K562 (cell line): Measurements from ENCODE around the gene GNAT2. TPM values are rescaled to one million over a fixed set of nuclear protein-coding genes. Genes with fewer than 3 reads are reported as not detected.

ENCODE experiments used
- PTBP1 ChIP-seq: fragments of 200-400 bp; formaldehyde crosslinking; IDR thresholded peaks from 2 replicates; pipeline ENCODE4 v1.6.1; 2017; ENCODE audit warnings: low read depth, low read length
- ZBTB40 ChIP-seq, 2 experiments: fragments of 450-650 bp in 1 of 2; sonication (generic) in 1 of 2; formaldehyde crosslinking in 1 of 2; IDR thresholded peaks; 2 replicates each; pipeline versions ENCODE4 v1.7.1 to v1.9.0; 2016 to 2022; ENCODE audit warnings: inconsistent platforms in 1 of 2, mild to moderate bottlenecking in 1 of 2, missing genetic modification reagents in 1 of 2
- ZNF318 ChIP-seq, 2 experiments: fragments of 450-650 bp; IDR thresholded peaks; 2 replicates each; pipeline ENCODE4 v1.6.1; 2016; ENCODE audit warnings: mild to moderate bottlenecking in 2 of 2, borderline replicate concordance in 1 of 2, low read depth in 1 of 2, moderate library complexity in 1 of 2
- ZNF324 ChIP-seq: fragments of 250-450 bp; sonication (Bioruptor Pico); IDR thresholded peaks from 2 replicates; pipeline ENCODE4 v1.4.0; 2020; ENCODE audit warnings: mild to moderate bottlenecking
- ZNF707 ChIP-seq: fragments of 250-450 bp; sonication (Bioruptor Pico); conservative IDR thresholded peaks from 2 replicates; pipeline ENCODE4 v1.8.0; 2022; ENCODE audit warnings: inconsistent platforms, mild to moderate bottlenecking, moderate library complexity
- polyA plus RNA-seq, 8 experiments: library from polyadenylated mRNA; depleted of rRNA in 4 of 8; stranded (reverse) in 5 of 8; unstranded in 3 of 8; fragments of >200 nt; fragmentation: Nextera tagmentation in 2 of 8; fragmentation: Illumina TruSeq in 1 of 8; extraction: Ambion mirVana in 2 of 8; extraction: Trizol in 1 of 8; gene quantifications; 2 replicates each; pipeline versions ENCODE4 v1.2.1 to v1.2.3, GENCODE V29; 2011 to 2014; ENCODE audit warnings: inconsistent platforms in 1 of 8, missing spikeins in 1 of 8
- total RNA-seq, 7 experiments: library from RNA; depleted of rRNA in 6 of 7; stranded (reverse); fragments of >200 nt in 6 of 7; fragmentation: Illumina TruSeq in 2 of 7; extraction: Trizol in 2 of 7; gene quantifications; 2 replicates each; pipeline versions ENCODE4 v1.2.1 to v1.2.3, GENCODE V29; 2011 to 2021; ENCODE audit warnings: low replicate concordance in 1 of 7

GNAT2 gene
- total and polyA plus RNA-seq, 9 of the 15 experiments (the other 6 are each of a cell fraction or from before 2014, with no cell fraction given): 0.06 to 0.52 (median 0.24) TPM; not detected in 1

GRCh38 chr1:109650609-109651008, 31.2 kb upstream of the GNAT2 start (continued):
- TF ChIP-seq ZNF318 (IDR thresholded peaks at IDR 0.05; ENCODE audit: borderline replicate concordance in 1 of 2, low read depth in 1 of 2) (no peak), PTBP1 (no peak), ZNF324 (no peak), ZNF707 (no peak), ZBTB40 (IDR thresholded peaks at IDR 0.05) (no peak), ZBTB40 (CRISPR knock-in tag; IDR thresholded peaks at IDR 0.05) (no peak)
- TF ChIP-seq, all 486 proteins: peak for 0
